CD4-positive, alpha-beta T cell (primary cell): Measurements from ENCODE around the gene MTX3. TPM values are rescaled to one million over a fixed set of nuclear protein-coding genes. Genes with fewer than 3 reads are reported as not detected.

Source experiments
- ATAC-seq: fragments of 200-7000 bp; cut with Tn5 transposase; one replicate; pipeline ENCODE4 v1.10.0; 2022; ENCODE audit warnings: mild to moderate bottlenecking; ENCODE audit not compliant: poor library complexity
- CTCF ChIA-PET: fragments of 350-600 bp; sonication (Branson Sonifier 250); formaldehyde crosslinking; loops from one replicate; lab custom pipeline; 2021; ENCODE audit warnings: antibody characterized with exemption, inconsistent platforms; lab: Charles Lee
- POLR2A ChIA-PET: fragments of 350-600 bp; sonication (Branson Sonifier 250); formaldehyde crosslinking; loops from one replicate; lab custom pipeline; 2021; ENCODE audit warnings: antibody characterized with exemption, inconsistent platforms; lab: Charles Lee
- DNase-seq, 14 experiments: peaks; one replicate each; pipeline ENCODE4 v3.0.0-alpha.2; 2013 to 2020; ENCODE audit warnings: mixed read lengths in 2 of 14
- H3K27ac ChIP-seq, 2 donors: one replicate each; pipeline versions ENCODE4 v1.5.1 to v1.7.0; 2013; ENCODE audit warnings: low read length in 2 of 2, low read depth in 1 of 2, mild to moderate bottlenecking in 1 of 2
- H3K27me3 ChIP-seq, 2 experiments: 1 replicate in 1 of 2; 2 replicates in 1 of 2; pipeline versions ENCODE4 v1.6.1 to v1.7.0; 2013; ENCODE audit warnings: low read length in 2 of 2, control low read depth in 1 of 2, mild to moderate bottlenecking in 1 of 2, moderate library complexity in 1 of 2; ENCODE audit not compliant: insufficient read depth in 2 of 2, control insufficient read depth in 1 of 2
- H3K36me3 ChIP-seq: one replicate; pipeline ENCODE4 v1.6.1; 2013; ENCODE audit warnings: low read length, control low read depth; ENCODE audit not compliant: insufficient read depth
- H3K4me1 ChIP-seq: one replicate; pipeline ENCODE4 v1.6.1; 2013; ENCODE audit warnings: low read length, control low read depth; ENCODE audit not compliant: insufficient read depth
- H3K4me3 ChIP-seq: one replicate; pipeline ENCODE4 v1.5.1; 2013; ENCODE audit warnings: mild to moderate bottlenecking, low read length, moderate library complexity
- H3K9me3 ChIP-seq, 2 experiments: 1 replicate in 1 of 2; 2 replicates in 1 of 2; pipeline versions ENCODE4 v1.6.1 to v1.7.0; 2013; ENCODE audit warnings: low read length in 2 of 2, mild to moderate bottlenecking in 2 of 2, control low read depth in 1 of 2, moderate library complexity in 1 of 2; ENCODE audit not compliant: control insufficient read depth in 1 of 2, insufficient read depth in 1 of 2
- H3K27ac Mint-ChIP-seq: one replicate; pipeline ENCODE4 v1.8.0; 2020; ENCODE audit warnings: mixed read lengths
- H3K27me3 Mint-ChIP-seq: one replicate; pipeline ENCODE4 v1.8.0; 2021; ENCODE audit warnings: mixed read lengths
- H3K36me3 Mint-ChIP-seq: one replicate; pipeline ENCODE4 v1.8.0; 2021; ENCODE audit warnings: low read depth, mixed read lengths
- H3K4me1 Mint-ChIP-seq: one replicate; pipeline ENCODE4 v1.8.0; 2021; ENCODE audit warnings: low read depth, mixed read lengths
- H3K4me3 Mint-ChIP-seq: one replicate; pipeline ENCODE4 v1.8.0; 2020; ENCODE audit warnings: mild to moderate bottlenecking, mixed read lengths
- H3K9me3 Mint-ChIP-seq: one replicate; pipeline ENCODE4 v1.8.0; 2020; ENCODE audit warnings: mixed read lengths
- intact Hi-C, 2 experiments: fragments of 100-400 bp; cut with DNase I in 1 of 2; cut with micrococcal nuclease in 1 of 2; formaldehyde crosslinking; loops; one replicate each; pipeline versions ENCODE4 v1.15.1 to v1.9.0; 2023 to 2025; cut with DNase I, micrococcal nuclease
- total RNA-seq, 174 experiments: library from RNA in 2 of 174; stranded (reverse) in 2 of 174; gene quantifications; one replicate each; pipeline ENCODE4 v1.2.3 and lab custom pipeline; 2021 to 2026
- TF ChIP-seq, protein P1 (sequence below): fragments of 200-600 bp; IDR thresholded peaks from one replicate; pipeline ENCODE4 v1.8.0; 2022; ENCODE audit warnings: antibody characterized with exemption, mild to moderate bottlenecking

MTX3 gene
- total RNA-seq, 2 experiments from 2014 or later, result 25.6 to 26.5 TPM

DNA sequence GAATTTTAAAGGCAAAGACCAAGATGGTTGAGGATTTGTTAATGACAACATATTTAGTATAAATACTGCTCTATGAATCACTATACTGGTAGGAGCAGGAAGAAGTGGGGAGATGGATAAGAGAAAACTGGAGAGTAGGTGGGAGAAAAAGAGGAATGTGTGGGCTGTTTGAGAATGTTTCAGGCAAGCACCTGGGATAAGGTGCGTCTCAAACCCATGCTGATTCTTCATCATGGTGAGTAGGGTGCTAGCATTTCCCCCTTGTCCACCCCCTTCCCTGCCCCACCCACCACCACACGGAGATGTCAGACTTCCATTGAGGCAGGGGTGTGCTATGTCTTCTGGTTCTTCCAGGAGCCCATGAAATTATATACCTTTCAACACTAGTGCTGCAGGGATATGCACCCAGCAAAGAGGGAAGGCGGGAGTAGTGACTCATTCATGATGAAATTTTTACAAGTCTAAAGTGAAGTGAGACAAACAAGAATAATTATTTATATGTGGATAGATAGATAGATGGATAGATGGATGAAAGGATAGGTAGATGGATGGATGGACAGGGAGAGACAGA lies 54.3 kb downstream of the MTX3 start:
- Histone ChIP-seq H3K27ac (no peak overlapping the region), H3K4me3 (no peak overlapping the region), H3K27me3 (no peaks in the 10 kb centered on the region), H3K4me1 (no peaks in the 10 kb centered on the region), H3K9me3 (peaks cover 0 to 6% of the 10 kb centered on the region in 2 experiments), H3K36me3 (no peaks in the 10 kb centered on the region)
- H3K36me3 Mint-ChIP-seq, result no peaks in the 10 kb centered on the region
- peaks cover 7% of the 10 kb centered on the region for H3K27me3 Mint-ChIP-seq
- intact Hi-C loops, result no loop called here
- no peak for DNase-seq
- H3K4me3 Mint-ChIP-seq, result no peak overlapping the region
- ChIA-PET POLR2A (no interaction called here), CTCF (no interaction called here)
- no peak overlapping the region for H3K27ac Mint-ChIP-seq
- no peak for ATAC-seq
- no peaks in the 10 kb centered on the region for H3K4me1 Mint-ChIP-seq
- TF ChIP-seq, protein P1, sequence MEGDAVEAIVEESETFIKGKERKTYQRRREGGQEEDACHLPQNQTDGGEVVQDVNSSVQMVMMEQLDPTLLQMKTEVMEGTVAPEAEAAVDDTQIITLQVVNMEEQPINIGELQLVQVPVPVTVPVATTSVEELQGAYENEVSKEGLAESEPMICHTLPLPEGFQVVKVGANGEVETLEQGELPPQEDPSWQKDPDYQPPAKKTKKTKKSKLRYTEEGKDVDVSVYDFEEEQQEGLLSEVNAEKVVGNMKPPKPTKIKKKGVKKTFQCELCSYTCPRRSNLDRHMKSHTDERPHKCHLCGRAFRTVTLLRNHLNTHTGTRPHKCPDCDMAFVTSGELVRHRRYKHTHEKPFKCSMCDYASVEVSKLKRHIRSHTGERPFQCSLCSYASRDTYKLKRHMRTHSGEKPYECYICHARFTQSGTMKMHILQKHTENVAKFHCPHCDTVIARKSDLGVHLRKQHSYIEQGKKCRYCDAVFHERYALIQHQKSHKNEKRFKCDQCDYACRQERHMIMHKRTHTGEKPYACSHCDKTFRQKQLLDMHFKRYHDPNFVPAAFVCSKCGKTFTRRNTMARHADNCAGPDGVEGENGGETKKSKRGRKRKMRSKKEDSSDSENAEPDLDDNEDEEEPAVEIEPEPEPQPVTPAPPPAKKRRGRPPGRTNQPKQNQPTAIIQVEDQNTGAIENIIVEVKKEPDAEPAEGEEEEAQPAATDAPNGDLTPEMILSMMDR, result no peak
- no peaks in the 10 kb centered on the region for H3K9me3 Mint-ChIP-seq

DNA sequence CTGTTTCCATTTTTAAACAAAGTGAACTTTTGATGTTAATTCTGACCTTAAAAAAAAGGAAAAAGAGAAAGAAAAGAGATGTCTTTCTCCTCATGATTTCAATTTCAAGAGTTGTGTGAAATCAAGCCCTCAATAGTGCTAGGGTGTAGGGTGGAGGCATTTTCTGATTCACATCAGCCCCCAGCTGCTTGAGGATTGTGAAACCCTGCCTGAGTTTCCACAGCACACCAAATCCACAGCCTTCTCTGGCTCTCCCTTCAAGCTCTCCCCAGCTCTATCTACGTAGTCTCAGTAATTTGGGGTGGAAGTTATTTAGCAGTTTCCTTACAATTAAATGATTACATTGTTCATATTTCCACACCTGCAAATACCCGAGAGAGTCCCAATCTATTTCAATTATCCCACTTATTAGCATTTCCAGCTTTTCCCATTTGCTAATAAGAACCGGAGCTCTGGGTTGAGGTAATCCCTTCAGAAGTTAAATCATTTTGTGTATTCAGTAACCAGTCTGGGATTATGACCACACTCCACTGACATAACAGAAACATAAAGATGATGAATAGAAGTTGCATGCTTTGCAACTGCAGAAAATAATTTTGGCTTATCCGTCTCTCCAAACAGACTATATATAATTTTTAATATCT lies 54.9 kb downstream of the MTX3 start:
- no peaks in the 10 kb centered on the region for H3K9me3 Mint-ChIP-seq
- Histone ChIP-seq H3K27ac (no peak overlapping the region), H3K27me3 (no peaks in the 10 kb centered on the region), H3K4me3 (no peak overlapping the region), H3K36me3 (no peaks in the 10 kb centered on the region), H3K9me3 (peaks cover 0 to 6% of the 10 kb centered on the region in 2 experiments), H3K4me1 (no peaks in the 10 kb centered on the region)
- TF ChIP-seq, protein P1, result no peak
- no peaks in the 10 kb centered on the region for H3K4me1 Mint-ChIP-seq
- CTCF ChIA-PET, result no interaction called here
- H3K27me3 Mint-ChIP-seq, result peaks cover 7% of the 10 kb centered on the region
- H3K36me3 Mint-ChIP-seq, result no peaks in the 10 kb centered on the region
- H3K4me3 Mint-ChIP-seq, result no peak overlapping the region
- no peak overlapping the region for H3K27ac Mint-ChIP-seq
- intact Hi-C loops, result no loop called here
- DNase-seq (no peak), ATAC-seq (no peak)
- POLR2A ChIA-PET, result no interaction called here

DNA sequence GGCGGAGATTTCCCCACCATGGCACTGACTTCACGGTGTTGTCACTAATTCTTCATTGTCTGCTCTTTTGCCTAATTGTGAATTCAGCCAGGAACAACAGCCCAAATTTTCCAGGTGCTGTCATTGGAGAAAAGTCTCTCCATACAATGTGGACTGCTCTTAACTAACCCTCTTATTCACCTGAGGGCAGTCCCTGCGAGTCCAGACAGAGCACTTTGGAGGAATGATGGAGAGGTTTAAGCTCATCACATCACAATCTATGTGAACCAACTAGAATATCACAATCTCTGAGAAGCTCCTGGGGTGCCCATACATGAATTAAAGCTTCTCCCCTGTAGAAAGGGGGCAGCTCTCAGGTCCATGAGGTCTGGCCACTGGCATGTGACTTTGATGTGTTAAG lies 56.4 kb downstream of the MTX3 start:
- Histone ChIP-seq H3K4me1 (no peaks in the 10 kb centered on the region), H3K27ac (no peak overlapping the region), H3K36me3 (no peaks in the 10 kb centered on the region), H3K27me3 (no peaks in the 10 kb centered on the region), H3K4me3 (no peak overlapping the region), H3K9me3 (peaks cover 0 to 6% of the 10 kb centered on the region in 2 experiments)
- no peaks in the 10 kb centered on the region for H3K4me1 Mint-ChIP-seq
- no peaks in the 10 kb centered on the region for H3K36me3 Mint-ChIP-seq
- no peak for DNase-seq
- no peak overlapping the region for H3K27ac Mint-ChIP-seq
- ATAC-seq, result no peak
- H3K4me3 Mint-ChIP-seq, result no peak overlapping the region
- no peaks in the 10 kb centered on the region for H3K9me3 Mint-ChIP-seq
- ChIA-PET POLR2A (no interaction called here), CTCF (no interaction called here)
- intact Hi-C loops, result no loop called here
- TF ChIP-seq, protein P1, result no peak
- peaks cover 7% of the 10 kb centered on the region for H3K27me3 Mint-ChIP-seq
